Sigmoid colon (tissue), 4 donors: ENCODE data around the gene AMBP.

Experiments
- EP300 ChIP-seq, 4 donors: sonication (generic); formaldehyde crosslinking; IDR thresholded peaks; one replicate each; pipeline ENCODE4 v1.6.1; 2017; ENCODE audit warnings: antibody characterized with exemption in 4 of 4
- POLR2A ChIP-seq, 2 donors: fragments of 450-650 bp; IDR thresholded peaks; one replicate each; pipeline ENCODE4 v1.6.1; 2016; ENCODE audit warnings: antibody characterized with exemption in 2 of 2, mild to moderate bottlenecking in 2 of 2, moderate library complexity in 2 of 2
- POLR2AphosphoS5 ChIP-seq, 4 donors: sonication (generic); formaldehyde crosslinking; IDR thresholded peaks; one replicate each; pipeline ENCODE4 v1.6.1; 2017; ENCODE audit warnings: antibody characterized with exemption in 4 of 4
- TF ChIP-seq, protein P1 (sequence below), 4 experiments: fragments of 450-650 bp in 3 of 4; fragments of 200-600 bp in 1 of 4; IDR thresholded peaks; one replicate each; pipeline ENCODE4 v1.5.1; 2016 to 2019; ENCODE audit warnings: antibody characterized with exemption in 4 of 4, mild to moderate bottlenecking in 3 of 4, moderate library complexity in 2 of 4

DNA sequence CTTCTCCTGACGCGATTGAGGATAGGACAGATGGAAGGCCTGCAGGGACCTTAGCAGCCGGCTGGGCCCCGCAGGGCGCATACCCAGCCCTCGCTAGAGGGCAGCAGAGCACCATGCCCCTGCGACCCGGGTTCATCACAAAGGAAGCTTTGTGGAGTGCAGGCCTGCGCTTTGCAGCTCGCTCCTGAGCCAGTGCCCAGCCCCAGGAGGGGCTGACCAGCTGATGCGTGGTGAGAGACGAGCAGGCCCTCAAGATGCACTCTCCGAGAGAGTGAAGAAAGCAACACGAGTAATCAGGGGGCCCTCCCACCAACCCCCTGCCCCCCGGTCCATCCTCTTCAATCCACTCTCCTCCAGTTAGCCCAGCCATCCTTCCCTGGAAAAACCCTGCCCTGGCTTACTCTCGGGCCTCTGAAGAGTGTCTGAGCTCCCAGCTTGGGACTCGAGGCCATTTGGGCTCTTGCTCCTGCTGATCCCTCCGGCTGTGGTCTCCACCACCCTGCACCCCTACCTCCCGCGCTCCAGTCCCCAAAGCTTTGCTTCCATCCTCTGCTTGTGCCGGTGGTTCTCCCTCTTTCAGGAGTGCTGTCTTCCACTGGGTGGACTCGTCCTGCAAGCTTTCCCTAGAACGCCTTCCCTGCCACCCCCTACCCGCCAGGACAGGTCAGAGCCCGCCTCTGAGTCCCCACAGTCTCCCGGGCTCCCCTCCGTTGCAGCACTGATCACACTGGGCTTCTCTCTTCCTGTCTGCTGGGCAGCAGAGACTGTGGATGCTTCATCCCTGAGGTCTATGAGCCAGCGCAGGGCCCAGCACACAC lies 30.1 kb upstream of the AMBP start:
- TF ChIP-seq POLR2A (IDR thresholded peaks at IDR 0.05) (no peak), EP300 (IDR thresholded peaks at IDR 0.05) (no peak), POLR2AphosphoS5 (IDR thresholded peaks at IDR 0.05) (no peak)
- TF ChIP-seq, protein P1, sequence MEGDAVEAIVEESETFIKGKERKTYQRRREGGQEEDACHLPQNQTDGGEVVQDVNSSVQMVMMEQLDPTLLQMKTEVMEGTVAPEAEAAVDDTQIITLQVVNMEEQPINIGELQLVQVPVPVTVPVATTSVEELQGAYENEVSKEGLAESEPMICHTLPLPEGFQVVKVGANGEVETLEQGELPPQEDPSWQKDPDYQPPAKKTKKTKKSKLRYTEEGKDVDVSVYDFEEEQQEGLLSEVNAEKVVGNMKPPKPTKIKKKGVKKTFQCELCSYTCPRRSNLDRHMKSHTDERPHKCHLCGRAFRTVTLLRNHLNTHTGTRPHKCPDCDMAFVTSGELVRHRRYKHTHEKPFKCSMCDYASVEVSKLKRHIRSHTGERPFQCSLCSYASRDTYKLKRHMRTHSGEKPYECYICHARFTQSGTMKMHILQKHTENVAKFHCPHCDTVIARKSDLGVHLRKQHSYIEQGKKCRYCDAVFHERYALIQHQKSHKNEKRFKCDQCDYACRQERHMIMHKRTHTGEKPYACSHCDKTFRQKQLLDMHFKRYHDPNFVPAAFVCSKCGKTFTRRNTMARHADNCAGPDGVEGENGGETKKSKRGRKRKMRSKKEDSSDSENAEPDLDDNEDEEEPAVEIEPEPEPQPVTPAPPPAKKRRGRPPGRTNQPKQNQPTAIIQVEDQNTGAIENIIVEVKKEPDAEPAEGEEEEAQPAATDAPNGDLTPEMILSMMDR (IDR thresholded peaks at IDR 0.05): peak; percentile 73 to 91 (median 80)
